HepG2 (cell line): ENCODE data around the gene PCBP1. TPM values are rescaled to one million over a fixed set of nuclear protein-coding genes. Genes with fewer than 3 reads are reported as not detected.
A peak's percentile ranks its signal among the peaks of the same experiment; 100 is the strongest.

Source experiments
- FOXA3 ChIP-seq: IDR thresholded peaks from 2 replicates; pipeline ENCODE4 v1.6.1; 2016; ENCODE audit warnings: missing genetic modification reagents, missing compliant biosample characterization
- IRX3 ChIP-seq: sonication (generic); formaldehyde crosslinking; IDR thresholded peaks from 2 replicates; pipeline ENCODE4 v1.8.1; 2023; ENCODE audit warnings: mild to moderate bottlenecking, low read depth, missing genetic modification reagents, borderline replicate concordance
- KMT2B ChIP-seq: IDR thresholded peaks from 2 replicates; pipeline ENCODE4 v1.6.1; 2016; ENCODE audit warnings: missing genetic modification reagents, missing compliant biosample characterization
- MTA3 ChIP-seq: sonication (generic); formaldehyde crosslinking; IDR thresholded peaks from 2 replicates; pipeline ENCODE4 v1.4.0; 2020; ENCODE audit warnings: missing genetic modification reagents
- NCOA2 ChIP-seq: sonication (generic); formaldehyde crosslinking; IDR thresholded peaks from 2 replicates; pipeline ENCODE4 v1.8.0; 2022; ENCODE audit warnings: inconsistent platforms
- NKX3-1 ChIP-seq: sonication (generic); formaldehyde crosslinking; IDR thresholded peaks from 2 replicates; pipeline ENCODE4 v1.5.0; 2020; ENCODE audit warnings: missing genetic modification reagents
- ZFAT ChIP-seq: sonication (generic); formaldehyde crosslinking; conservative IDR thresholded peaks from 2 replicates; pipeline ENCODE4 v1.8.1; 2023; ENCODE audit warnings: missing genetic modification reagents, inconsistent platforms
- ZNF292 ChIP-seq: sonication (generic); formaldehyde crosslinking; IDR thresholded peaks from 2 replicates; pipeline ENCODE4 v1.8.1; 2022; ENCODE audit warnings: mild to moderate bottlenecking, low read depth, missing genetic modification reagents, borderline replicate concordance
- ZNF331 ChIP-seq: sonication (generic); formaldehyde crosslinking; IDR thresholded peaks from 2 replicates; pipeline ENCODE4 v1.4.0; 2020; ENCODE audit warnings: missing genetic modification reagents
- ZNF746 ChIP-seq: sonication (generic); formaldehyde crosslinking; IDR thresholded peaks from 2 replicates; pipeline ENCODE4 v1.8.0; 2022; ENCODE audit warnings: mild to moderate bottlenecking, missing genetic modification reagents
- polyA plus RNA-seq, 8 experiments: library from polyadenylated mRNA; depleted of rRNA in 3 of 8; stranded (reverse) in 7 of 8; unstranded in 1 of 8; fragments of >200 nt; fragmentation: Illumina TruSeq in 4 of 8; extraction: Trizol in 4 of 8; gene quantifications; 2 replicates each; pipeline versions ENCODE4 v1.2.1 to v1.2.3, GENCODE V29; 2011 to 2016; ENCODE audit warnings: low read depth in 4 of 8, missing spikeins in 1 of 8, mixed read lengths in 1 of 8; ENCODE audit not compliant: insufficient read depth in 1 of 8
- total RNA-seq, 5 experiments: library from RNA; depleted of rRNA; stranded (reverse); fragments of >200 nt; fragmentation: Illumina TruSeq; extraction: Trizol; gene quantifications; 2 replicates each; pipeline ENCODE4 v1.2.3, GENCODE V29; 2016; ENCODE audit warnings: low read depth in 1 of 5
- TF ChIP-seq, protein P1 (sequence below): sonication (generic); formaldehyde crosslinking; IDR thresholded peaks from 2 replicates; pipeline ENCODE4 v1.4.0; 2020; ENCODE audit warnings: mild to moderate bottlenecking, missing genetic modification reagents
- TF ChIP-seq, protein P2 (sequence below): sonication (generic); formaldehyde crosslinking; IDR thresholded peaks from 2 replicates; pipeline ENCODE4 v1.8.1; 2023; ENCODE audit warnings: mild to moderate bottlenecking, inconsistent platforms, moderate library complexity, missing genetic modification reagents, borderline replicate concordance
- TF ChIP-seq, protein P3 (sequence below): sonication (generic); formaldehyde crosslinking; IDR thresholded peaks from one replicate; pipeline ENCODE4 v1.5.1; 2020; ENCODE audit warnings: mild to moderate bottlenecking, missing genetic modification reagents; ENCODE audit errors: not compliant biosample characterization

The PCBP1 gene
- total and polyA plus RNA-seq, 2 of the 13 experiments (the other 11 are each of a cell fraction or from before 2014, with no cell fraction given), result 32.0 to 137 TPM

GRCh38 chr2:70069049-70069448 is 18.2 kb upstream of the PCBP1 start (continued):
- TF ChIP-seq, protein P1, sequence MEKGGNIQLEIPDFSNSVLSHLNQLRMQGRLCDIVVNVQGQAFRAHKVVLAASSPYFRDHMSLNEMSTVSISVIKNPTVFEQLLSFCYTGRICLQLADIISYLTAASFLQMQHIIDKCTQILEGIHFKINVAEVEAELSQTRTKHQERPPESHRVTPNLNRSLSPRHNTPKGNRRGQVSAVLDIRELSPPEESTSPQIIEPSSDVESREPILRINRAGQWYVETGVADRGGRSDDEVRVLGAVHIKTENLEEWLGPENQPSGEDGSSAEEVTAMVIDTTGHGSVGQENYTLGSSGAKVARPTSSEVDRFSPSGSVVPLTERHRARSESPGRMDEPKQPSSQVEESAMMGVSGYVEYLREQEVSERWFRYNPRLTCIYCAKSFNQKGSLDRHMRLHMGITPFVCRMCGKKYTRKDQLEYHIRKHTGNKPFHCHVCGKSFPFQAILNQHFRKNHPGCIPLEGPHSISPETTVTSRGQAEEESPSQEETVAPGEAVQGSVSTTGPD (CRISPR knock-in tag), result no peak
- no peak for TF ChIP-seq ZFAT (CRISPR knock-in tag)
- peak; percentile 57; the same call in 1 of the 2 replicates for TF ChIP-seq FOXA3 (CRISPR knock-in tag)
- TF ChIP-seq, protein P2, sequence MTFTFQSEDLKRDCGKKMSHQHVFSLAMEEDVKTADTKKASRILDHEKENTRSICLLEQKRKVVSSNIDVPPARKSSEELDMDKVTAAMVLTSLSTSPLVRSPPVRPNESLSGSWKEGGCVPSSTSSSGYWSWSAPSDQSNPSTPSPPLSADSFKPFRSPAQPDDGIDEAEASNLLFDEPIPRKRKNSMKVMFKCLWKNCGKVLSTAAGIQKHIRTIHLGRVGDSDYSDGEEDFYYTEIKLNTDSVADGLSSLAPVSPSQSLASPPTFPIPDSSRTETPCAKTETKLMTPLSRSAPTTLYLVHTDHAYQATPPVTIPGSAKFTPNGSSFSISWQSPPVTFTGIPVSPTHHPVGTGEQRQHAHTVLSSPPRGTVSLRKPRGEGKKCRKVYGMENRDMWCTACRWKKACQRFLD (CRISPR knock-in tag), result no peak
- TF ChIP-seq ZNF746 (CRISPR knock-in tag), result no peak
- TF ChIP-seq NKX3-1 (CRISPR knock-in tag), result no peak
- no peak for TF ChIP-seq MTA3
- peak; percentile 20; the same call in 1 of the 2 replicates for TF ChIP-seq NCOA2 (CRISPR knock-in tag)
- TF ChIP-seq, protein P3, sequence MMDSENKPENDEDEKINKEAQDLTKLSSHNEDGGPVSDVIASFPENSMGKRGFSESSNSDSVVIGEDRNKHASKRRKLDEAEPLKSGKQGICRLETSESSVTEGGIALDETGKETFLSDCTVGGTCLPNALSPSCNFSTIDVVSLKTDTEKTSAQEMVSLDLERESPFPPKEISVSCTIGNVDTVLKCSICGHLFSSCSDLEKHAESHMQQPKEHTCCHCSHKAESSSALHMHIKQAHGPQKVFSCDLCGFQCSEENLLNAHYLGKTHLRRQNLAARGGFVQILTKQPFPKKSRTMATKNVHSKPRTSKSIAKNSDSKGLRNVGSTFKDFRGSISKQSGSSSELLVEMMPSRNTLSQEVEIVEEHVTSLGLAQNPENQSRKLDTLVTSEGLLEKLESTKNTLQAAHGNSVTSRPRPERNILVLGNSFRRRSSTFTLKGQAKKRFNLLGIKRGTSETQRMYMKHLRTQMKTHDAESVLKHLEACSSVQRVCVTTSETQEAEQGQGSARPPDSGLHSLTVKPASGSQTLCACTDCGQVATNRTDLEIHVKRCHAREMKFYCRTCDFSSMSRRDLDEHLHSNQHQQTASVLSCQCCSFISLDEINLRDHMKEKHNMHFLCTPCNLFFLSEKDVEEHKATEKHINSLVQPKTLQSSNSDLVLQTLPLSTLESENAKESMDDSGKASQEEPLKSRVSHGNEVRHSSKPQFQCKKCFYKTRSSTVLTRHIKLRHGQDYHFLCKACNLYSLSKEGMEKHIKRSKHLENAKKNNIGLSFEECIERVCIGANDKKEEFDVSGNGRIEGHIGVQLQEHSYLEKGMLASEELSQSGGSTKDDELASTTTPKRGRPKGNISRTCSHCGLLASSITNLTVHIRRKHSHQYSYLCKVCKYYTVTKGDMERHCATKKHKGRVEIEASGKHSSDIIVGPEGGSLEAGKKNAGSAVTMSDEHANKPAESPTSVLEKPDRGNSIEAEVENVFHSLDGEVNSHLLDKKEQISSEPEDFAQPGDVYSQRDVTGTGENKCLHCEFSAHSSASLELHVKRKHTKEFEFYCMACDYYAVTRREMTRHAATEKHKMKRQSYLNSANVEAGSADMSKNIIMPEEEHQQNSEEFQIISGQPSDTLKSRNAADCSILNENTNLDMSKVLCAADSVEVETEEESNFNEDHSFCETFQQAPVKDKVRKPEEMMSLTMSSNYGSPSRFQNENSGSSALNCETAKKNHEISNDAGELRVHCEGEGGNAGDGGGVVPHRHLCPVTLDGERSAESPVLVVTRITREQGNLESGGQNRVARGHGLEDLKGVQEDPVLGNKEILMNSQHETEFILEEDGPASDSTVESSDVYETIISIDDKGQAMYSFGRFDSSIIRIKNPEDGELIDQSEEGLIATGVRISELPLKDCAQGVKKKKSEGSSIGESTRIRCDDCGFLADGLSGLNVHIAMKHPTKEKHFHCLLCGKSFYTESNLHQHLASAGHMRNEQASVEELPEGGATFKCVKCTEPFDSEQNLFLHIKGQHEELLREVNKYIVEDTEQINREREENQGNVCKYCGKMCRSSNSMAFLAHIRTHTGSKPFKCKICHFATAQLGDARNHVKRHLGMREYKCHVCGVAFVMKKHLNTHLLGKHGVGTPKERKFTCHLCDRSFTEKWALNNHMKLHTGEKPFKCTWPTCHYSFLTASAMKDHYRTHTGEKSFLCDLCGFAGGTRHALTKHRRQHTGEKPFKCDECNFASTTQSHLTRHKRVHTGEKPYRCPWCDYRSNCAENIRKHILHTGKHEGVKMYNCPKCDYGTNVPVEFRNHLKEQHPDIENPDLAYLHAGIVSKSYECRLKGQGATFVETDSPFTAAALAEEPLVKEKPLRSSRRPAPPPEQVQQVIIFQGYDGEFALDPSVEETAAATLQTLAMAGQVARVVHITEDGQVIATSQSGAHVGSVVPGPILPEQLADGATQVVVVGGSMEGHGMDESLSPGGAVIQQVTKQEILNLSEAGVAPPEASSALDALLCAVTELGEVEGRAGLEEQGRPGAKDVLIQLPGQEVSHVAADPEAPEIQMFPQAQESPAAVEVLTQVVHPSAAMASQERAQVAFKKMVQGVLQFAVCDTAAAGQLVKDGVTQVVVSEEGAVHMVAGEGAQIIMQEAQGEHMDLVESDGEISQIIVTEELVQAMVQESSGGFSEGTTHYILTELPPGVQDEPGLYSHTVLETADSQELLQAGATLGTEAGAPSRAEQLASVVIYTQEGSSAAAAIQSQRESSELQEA, result no peak
- no peak for TF ChIP-seq IRX3 (CRISPR knock-in tag)
- no peak for TF ChIP-seq ZNF331 (CRISPR knock-in tag)
- TF ChIP-seq ZNF292, result no peak
- no peak for TF ChIP-seq KMT2B (CRISPR knock-in tag)
